ENCODE data around the gene GDPD3. TPM values are rescaled to one million over a fixed set of nuclear protein-coding genes. Genes with fewer than 3 reads are reported as not detected.

Gene GDPD3
- total RNA-seq, 3 donors from 2014 or later (not counting 1 experiment from before 2014, with no cell fraction given), result 5.3 to 14.7 (median 9.1) TPM

DNA sequence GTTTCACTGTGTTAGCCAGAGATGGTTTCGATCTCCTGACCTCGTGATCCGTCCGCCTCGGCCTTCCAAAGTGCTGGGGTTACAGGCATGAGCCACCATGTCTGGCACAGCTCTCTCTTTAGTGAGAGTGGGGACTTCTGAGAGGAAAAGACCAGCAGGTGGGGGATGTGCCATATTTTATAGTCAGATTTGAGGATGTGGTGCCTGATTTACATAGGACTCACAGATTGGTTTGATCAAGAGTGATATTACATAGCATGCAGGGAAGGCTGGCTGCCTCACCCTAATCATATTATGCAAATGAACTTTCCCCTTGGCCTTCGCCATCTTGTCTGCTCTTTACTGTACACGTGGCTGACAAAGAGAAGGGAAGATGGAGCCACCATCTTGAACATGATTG, 37.8 kb upstream of the GDPD3 start:
- intact Hi-C loops (cut with micrococcal nuclease), result no loop called here

GRCh38 chr16:30149250-30149930, 36.1 kb upstream of the GDPD3 start:
- H3K36me3 ChIP-seq (ENCODE audit: control insufficient read depth, insufficient read depth, low read length), result no peaks in the 10 kb centered on the region
- no peak overlapping the region for H3K27ac ChIP-seq (ENCODE audit: low read length)
- Mint-ChIP-seq H3K27me3 (ENCODE audit: low read depth in 2 of 2) (no peaks in the 10 kb centered on the region), H3K4me3 (no peak overlapping the region), H3K4me1 (peaks cover 0 to 5% of the 10 kb centered on the region in 2 donors), H3K27ac (no peak overlapping the region), H3K36me3 (peaks cover 9% of the 10 kb centered on the region), H3K9me3 (peaks cover 2 to 3% of the 10 kb centered on the region in 2 donors)
- TF ChIP-seq CTCF (IDR thresholded peaks at IDR 0.05), result no peak
- no peak for ATAC-seq
- intact Hi-C loops (cut with micrococcal nuclease), result no loop called here
- H3K27me3 ChIP-seq (ENCODE audit: control insufficient read depth, insufficient read depth, low read length), result no peaks in the 10 kb centered on the region
- WGBS (ENCODE audit: insufficient coverage), result 85% methylated on average over 5 of the region's 5 CpGs
- no peak overlapping the region for H3K4me3 ChIP-seq (ENCODE audit: low read length)
- peaks cover 4% of the 10 kb centered on the region for H3K4me1 ChIP-seq (ENCODE audit: control insufficient read depth, insufficient read depth, low read length)
- peaks cover 11% of the 10 kb centered on the region for H3K9me3 ChIP-seq (ENCODE audit: control insufficient read depth, insufficient read depth, low read length)
- no peak for DNase-seq

More for the DNA sequence above, 37.8 kb upstream of the GDPD3 start:
- H3K27ac ChIP-seq (ENCODE audit: low read length), result no peak overlapping the region
- no peak for TF ChIP-seq CTCF (IDR thresholded peaks at IDR 0.05)
- no peaks in the 10 kb centered on the region for H3K4me1 Mint-ChIP-seq
- H3K27me3 ChIP-seq (ENCODE audit: control insufficient read depth, insufficient read depth, low read length), result no peaks in the 10 kb centered on the region
- peaks cover 2 to 3% of the 10 kb centered on the region in 2 donors for H3K9me3 Mint-ChIP-seq
- H3K27ac Mint-ChIP-seq, result no peak overlapping the region
- H3K4me3 ChIP-seq (ENCODE audit: low read length), result no peak overlapping the region
- H3K4me3 Mint-ChIP-seq, result no peak overlapping the region
- WGBS (ENCODE audit: insufficient coverage), result 91% methylated on average over 7 of the region's 7 CpGs
- peaks cover 11% of the 10 kb centered on the region for H3K9me3 ChIP-seq (ENCODE audit: control insufficient read depth, insufficient read depth, low read length)
- H3K4me1 ChIP-seq (ENCODE audit: control insufficient read depth, insufficient read depth, low read length), result peaks cover 4% of the 10 kb centered on the region
- ATAC-seq (no peak), DNase-seq (no peak)
- no peaks in the 10 kb centered on the region for H3K36me3 ChIP-seq (ENCODE audit: control insufficient read depth, insufficient read depth, low read length)
- peaks cover 9% of the 10 kb centered on the region for H3K36me3 Mint-ChIP-seq
- no peaks in the 10 kb centered on the region for H3K27me3 Mint-ChIP-seq (ENCODE audit: low read depth in 2 of 2)

DNA sequence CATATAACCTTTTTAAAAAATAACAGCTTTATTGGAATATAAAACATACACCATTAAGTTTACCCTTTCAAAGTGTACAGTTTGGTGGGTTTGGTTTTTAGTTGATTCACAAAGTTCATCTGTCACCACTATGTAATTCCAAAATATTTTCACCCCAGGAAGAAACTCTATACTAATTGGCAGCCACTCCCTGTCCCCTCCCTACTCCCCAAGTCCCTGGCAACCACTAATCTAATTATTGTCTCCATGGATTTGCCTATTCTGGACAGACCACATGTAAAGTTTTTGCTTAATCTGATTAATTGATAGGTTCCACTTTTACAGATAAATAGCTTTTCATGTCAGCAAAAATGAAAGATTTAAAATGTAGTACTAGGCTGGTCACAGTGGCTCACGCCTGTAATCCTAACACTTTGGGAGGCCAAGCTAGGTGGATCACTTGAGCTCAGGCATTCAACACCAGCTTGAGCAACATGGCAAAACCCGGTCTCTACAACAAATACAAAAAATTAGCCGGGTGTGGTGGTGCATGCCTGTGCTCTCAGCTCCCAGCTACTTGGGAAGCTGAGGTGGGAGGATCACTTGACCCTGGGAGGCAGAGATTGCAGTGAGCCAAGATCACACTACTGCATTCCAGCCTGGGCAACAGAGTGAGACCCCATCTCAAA, 34.6 kb upstream of the GDPD3 start:
- DNase-seq, result no peak
- TF ChIP-seq CTCF (IDR thresholded peaks at IDR 0.05), result no peak
- H3K4me3 ChIP-seq (ENCODE audit: low read length), result no peak overlapping the region

More for the DNA sequence above, 34.6 kb upstream of the GDPD3 start:
- WGBS (ENCODE audit: insufficient coverage), result 96% methylated on average over 3 of the region's 3 CpGs
- peaks cover 7 to 11% of the 10 kb centered on the region in 2 donors for H3K4me1 Mint-ChIP-seq
- H3K27me3 Mint-ChIP-seq (ENCODE audit: low read depth in 2 of 2), result no peaks in the 10 kb centered on the region
- peaks cover 6% of the 10 kb centered on the region for H3K4me1 ChIP-seq (ENCODE audit: control insufficient read depth, insufficient read depth, low read length)
- H3K27me3 ChIP-seq (ENCODE audit: control insufficient read depth, insufficient read depth, low read length), result no peaks in the 10 kb centered on the region
- no peak for ATAC-seq
- H3K9me3 ChIP-seq (ENCODE audit: control insufficient read depth, insufficient read depth, low read length), result peaks cover 11% of the 10 kb centered on the region
- no peaks in the 10 kb centered on the region for H3K36me3 ChIP-seq (ENCODE audit: control insufficient read depth, insufficient read depth, low read length)
- H3K36me3 Mint-ChIP-seq, result peaks cover 9% of the 10 kb centered on the region
- H3K4me3 Mint-ChIP-seq, result no peak overlapping the region
- intact Hi-C loops (cut with micrococcal nuclease), result no loop called here
- H3K27ac Mint-ChIP-seq, result no peak overlapping the region
- H3K27ac ChIP-seq (ENCODE audit: low read length), result no peak overlapping the region
- H3K9me3 Mint-ChIP-seq, result peaks cover 2 to 3% of the 10 kb centered on the region in 2 donors

Measured in natural killer cell (primary cell).